OCI-LY1 (cell line): ENCODE data around the gene ASPSCR1.

Experiments
- H2AFZ ChIP-seq: fragments of 200-600 bp; sonication (generic), shearing (Covaris generic); 2 replicates; pipeline ENCODE4 v1.6.0; 2014; ENCODE audit warnings: antibody characterized with exemption, mild to moderate bottlenecking, low read length
- H3F3A ChIP-seq: fragments of 200-600 bp; sonication (generic), shearing (Covaris generic); 2 replicates; pipeline ENCODE4 v1.6.0; 2014; ENCODE audit warnings: mild to moderate bottlenecking, antibody characterized with exemption, low read length, moderate library complexity; ENCODE audit not compliant: insufficient read depth
- H3K27ac ChIP-seq: fragments of 200-600 bp; sonication (generic); 2 replicates; pipeline ENCODE4 v1.5.1; 2014; ENCODE audit warnings: low read length, mixed run types, mild to moderate bottlenecking, low read depth; ENCODE audit not compliant: poor library complexity, severe bottlenecking
- H3K27me3 ChIP-seq: fragments of 200-600 bp; sonication (generic); 2 replicates; pipeline ENCODE4 v1.6.0; 2014; ENCODE audit warnings: antibody characterized with exemption, mild to moderate bottlenecking, low read length, moderate library complexity; ENCODE audit not compliant: insufficient read depth
- H3K36me3 ChIP-seq: fragments of 200-600 bp; sonication (generic); 2 replicates; pipeline ENCODE4 v1.6.1; 2014; ENCODE audit warnings: mild to moderate bottlenecking, antibody characterized with exemption, low read length, moderate library complexity, mixed read lengths; ENCODE audit not compliant: insufficient read depth
- H3K4me1 ChIP-seq: fragments of 200-600 bp; sonication (generic); 2 replicates; pipeline ENCODE4 v1.5.1; 2014; ENCODE audit warnings: mild to moderate bottlenecking, low read length, moderate library complexity; ENCODE audit not compliant: insufficient read depth, severe bottlenecking
- H3K4me2 ChIP-seq: fragments of 200-600 bp; sonication (generic), shearing (Covaris generic); 2 replicates; pipeline ENCODE4 v1.6.1; 2014; ENCODE audit warnings: low read length
- H3K4me3 ChIP-seq: fragments of 200-600 bp; sonication (generic); 2 replicates; pipeline ENCODE4 v1.5.1; 2014; ENCODE audit warnings: low read length, low read depth, mild to moderate bottlenecking, mixed read lengths; ENCODE audit not compliant: poor library complexity, severe bottlenecking
- H3K79me2 ChIP-seq: fragments of 200-600 bp; shearing (Covaris generic); 2 replicates; pipeline ENCODE4 v1.6.1; 2016; ENCODE audit warnings: mixed run types, low read length, mixed read lengths; ENCODE audit not compliant: insufficient read depth
- H3K9ac ChIP-seq: fragments of 200-600 bp; sonication (generic), shearing (Covaris generic); 2 replicates; pipeline ENCODE4 v1.6.1; 2014; ENCODE audit warnings: mild to moderate bottlenecking, low read length, mixed read lengths
- H3K9me2 ChIP-seq: fragments of 200-600 bp; sonication (generic), shearing (Covaris generic); 2 replicates; pipeline ENCODE4 v1.6.1; 2014; ENCODE audit warnings: low read depth, mild to moderate bottlenecking, low read length, mixed read lengths
- H3K9me3 ChIP-seq: fragments of 200-600 bp; shearing (Covaris generic); 2 replicates; pipeline ENCODE4 v1.6.1; 2014; ENCODE audit warnings: low read length, mixed read lengths
- H4K20me1 ChIP-seq: fragments of 200-600 bp; sonication (generic), shearing (Covaris generic); 2 replicates; pipeline ENCODE4 v1.6.0; 2016; ENCODE audit warnings: mild to moderate bottlenecking, low read length; ENCODE audit not compliant: insufficient read depth
- CTCF ChIP-seq: fragments of 200-600 bp; sonication (generic), shearing (Covaris generic); IDR thresholded peaks from 2 replicates; pipeline ENCODE4 v1.5.1; 2017; ENCODE audit warnings: mild to moderate bottlenecking, antibody characterized with exemption, low read length, moderate library complexity, mixed read lengths
- EZH2 ChIP-seq: fragments of 200-600 bp; sonication (generic), shearing (Covaris generic); IDR thresholded peaks from 2 replicates; pipeline ENCODE4 v1.8.0; 2017; ENCODE audit warnings: borderline replicate concordance, mixed run types, mild to moderate bottlenecking, antibody characterized with exemption, low read length, moderate library complexity, mixed read lengths

The ASPSCR1 gene

GRCh38 chr17:82008941-82009405 is 31.5 kb downstream of the ASPSCR1 start:
- TF ChIP-seq CTCF (no peak), EZH2 (no peak)
- Histone ChIP-seq H3K36me3 (no peaks in the 10 kb centered on the region; the same call in 1 of the 2 replicates), H3K4me3 (no peak overlapping the region), H3K27ac (no peak overlapping the region), H3K9ac (no peak overlapping the region), H3K9me2 (no peaks in the 10 kb centered on the region), H3K79me2 (no peaks in the 10 kb centered on the region), H3K27me3 (no peaks in the 10 kb centered on the region; the same call in 1 of the 2 replicates), H3F3A (no peaks in the 10 kb centered on the region), H2AFZ (no peak overlapping the region), H3K9me3 (no peaks in the 10 kb centered on the region), H3K4me1 (no peaks in the 10 kb centered on the region), H3K4me2 (no peak overlapping the region), H4K20me1 (no peaks in the 10 kb centered on the region)

- H3K9me3 ChIP-seq = no peaks in the 10 kb centered on the region
- H3K4me2 ChIP-seq = no peak overlapping the region
- no peaks in the 10 kb centered on the region; the same call in 1 of the 2 replicates for H3K36me3 ChIP-seq
- H4K20me1 ChIP-seq = no peaks in the 10 kb centered on the region
- no peaks in the 10 kb centered on the region for H3K79me2 ChIP-seq
- H3F3A ChIP-seq = no peaks in the 10 kb centered on the region
- no peaks in the 10 kb centered on the region; the same call in 1 of the 2 replicates for H3K27me3 ChIP-seq
- no peak overlapping the region for H3K4me3 ChIP-seq
- no peak overlapping the region for H2AFZ ChIP-seq
- H3K9me2 ChIP-seq = no peaks in the 10 kb centered on the region
- no peaks in the 10 kb centered on the region for H3K4me1 ChIP-seq
- H3K9ac ChIP-seq = no peak overlapping the region
- TF ChIP-seq EZH2 (no peak), CTCF (no peak)
- no peak overlapping the region for H3K27ac ChIP-seq
Observed at GRCh38 chr17:82009413-82009812, 32.0 kb downstream of the ASPSCR1 start.

- Histone ChIP-seq H3K9me3 (no peaks in the 10 kb centered on the region), H3K27me3 (peaks cover 3% of the 10 kb centered on the region; the same call in 1 of the 2 replicates), H3K9ac (no peak overlapping the region), H3F3A (no peaks in the 10 kb centered on the region), H3K9me2 (no peaks in the 10 kb centered on the region), H3K4me1 (no peaks in the 10 kb centered on the region), H3K4me3 (no peak overlapping the region), H3K27ac (no peak overlapping the region), H3K4me2 (no peak overlapping the region), H3K79me2 (no peaks in the 10 kb centered on the region), H4K20me1 (no peaks in the 10 kb centered on the region), H2AFZ (no peak overlapping the region), H3K36me3 (no peaks in the 10 kb centered on the region; the same call in 1 of the 2 replicates)
- no peak for TF ChIP-seq EZH2
- TF ChIP-seq CTCF = no peak
Observed at GRCh38 chr17:82010575-82011525, 33.4 kb downstream of the ASPSCR1 start.
